Peyer's patch (tissue), 4 donors: ENCODE results near the gene HHIPL2.
"Not testable (repeated sequence)": the region's sequence is repeated elsewhere in the genome, so short reads cannot be mapped to it uniquely, and the experiment has no call there.

Experiments
- POLR2A ChIP-seq, 2 donors: fragments of 450-650 bp; IDR thresholded peaks; one replicate each; pipeline ENCODE4 v1.5.1; 2017; ENCODE audit warnings: antibody characterized with exemption in 2 of 2, mild to moderate bottlenecking in 2 of 2, moderate library complexity in 2 of 2
- TF ChIP-seq, protein P1 (sequence below), 6 experiments: fragments of 450-650 bp in 4 of 6; fragments of 200-600 bp in 2 of 6; sonication (generic) in 1 of 6; IDR thresholded peaks; one replicate each; pipeline ENCODE4 v1.5.1; 2017 to 2019; ENCODE audit warnings: antibody characterized with exemption in 6 of 6, mild to moderate bottlenecking in 3 of 6, moderate library complexity in 1 of 6

DNA sequence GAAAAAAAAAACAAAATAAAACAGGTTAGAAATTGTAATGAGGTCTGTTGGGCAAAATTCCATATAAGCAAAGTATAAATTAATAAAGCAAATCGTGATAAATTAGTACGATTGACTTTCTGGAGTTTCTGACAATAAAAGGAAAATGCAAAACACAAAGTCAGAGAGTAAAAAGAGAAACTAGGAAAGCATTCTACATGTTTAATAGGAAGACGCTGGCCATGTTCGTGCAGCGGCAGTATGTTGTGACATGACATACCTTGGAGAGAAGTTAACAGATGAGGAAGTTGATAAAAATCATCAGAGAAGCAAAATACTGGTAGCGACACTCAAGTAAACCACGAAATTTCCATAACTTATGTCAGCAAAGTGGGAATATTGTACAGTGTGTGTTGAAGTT is 68.3 kb downstream of the HHIPL2 start:
- TF ChIP-seq POLR2A (IDR thresholded peaks at IDR 0.05) = not testable (repeated sequence)
- TF ChIP-seq, protein P1, sequence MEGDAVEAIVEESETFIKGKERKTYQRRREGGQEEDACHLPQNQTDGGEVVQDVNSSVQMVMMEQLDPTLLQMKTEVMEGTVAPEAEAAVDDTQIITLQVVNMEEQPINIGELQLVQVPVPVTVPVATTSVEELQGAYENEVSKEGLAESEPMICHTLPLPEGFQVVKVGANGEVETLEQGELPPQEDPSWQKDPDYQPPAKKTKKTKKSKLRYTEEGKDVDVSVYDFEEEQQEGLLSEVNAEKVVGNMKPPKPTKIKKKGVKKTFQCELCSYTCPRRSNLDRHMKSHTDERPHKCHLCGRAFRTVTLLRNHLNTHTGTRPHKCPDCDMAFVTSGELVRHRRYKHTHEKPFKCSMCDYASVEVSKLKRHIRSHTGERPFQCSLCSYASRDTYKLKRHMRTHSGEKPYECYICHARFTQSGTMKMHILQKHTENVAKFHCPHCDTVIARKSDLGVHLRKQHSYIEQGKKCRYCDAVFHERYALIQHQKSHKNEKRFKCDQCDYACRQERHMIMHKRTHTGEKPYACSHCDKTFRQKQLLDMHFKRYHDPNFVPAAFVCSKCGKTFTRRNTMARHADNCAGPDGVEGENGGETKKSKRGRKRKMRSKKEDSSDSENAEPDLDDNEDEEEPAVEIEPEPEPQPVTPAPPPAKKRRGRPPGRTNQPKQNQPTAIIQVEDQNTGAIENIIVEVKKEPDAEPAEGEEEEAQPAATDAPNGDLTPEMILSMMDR (IDR thresholded peaks at IDR 0.05) = not testable (repeated sequence)
